Measurements from ENCODE around the gene EPHB1. TPM values are rescaled to one million over a fixed set of nuclear protein-coding genes. Genes with fewer than 3 reads are reported as not detected.

EPHB1 gene
- total RNA-seq, 2 experiments from 2014 or later = 0.32 TPM; not detected in 1

DNA sequence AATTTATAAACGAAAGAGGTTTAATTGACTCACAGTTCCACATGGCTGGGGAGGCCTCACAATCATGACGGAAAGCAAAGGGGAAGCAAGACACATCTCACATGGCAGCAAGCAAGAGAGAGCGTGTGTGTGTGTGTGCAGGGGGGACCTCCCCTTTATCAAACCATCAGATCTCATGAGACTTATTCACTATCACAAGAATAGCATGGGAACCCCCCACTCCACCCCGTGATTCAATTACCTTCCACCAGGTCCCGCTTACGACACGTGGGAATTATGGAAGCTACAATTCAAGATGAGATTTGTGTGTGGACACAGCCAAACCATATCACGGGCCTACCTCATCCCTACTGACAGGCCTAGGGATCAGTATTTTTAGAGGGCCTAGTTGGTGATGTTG, 3.1 kb upstream of the EPHB1 start:
- H3K36me3 Mint-ChIP-seq (ENCODE audit: low read depth) = no peaks in the 10 kb centered on the region
- intact Hi-C loops (cut with micrococcal nuclease) = no loop called here

GRCh38 chr3:134792700-134793099, 2.4 kb upstream of the EPHB1 start:
- CTCF ChIA-PET = interaction anchor here (0.6 to 1.8 kb wide), 2 partner anchors 38 to 469 kb away, joined by 3 to 5 read pairs; no protein-coding TSS in a partner anchor

More for the DNA sequence above, 3.1 kb upstream of the EPHB1 start:
- H3K9me3 Mint-ChIP-seq = peaks cover 2% of the 10 kb centered on the region
- no peak for DNase-seq
- peaks cover 44% of the 10 kb centered on the region for H3K27me3 Mint-ChIP-seq (ENCODE audit: low read depth)
- H3K4me3 Mint-ChIP-seq = no peak overlapping the region
- CTCF ChIA-PET = interaction anchor here (0.6 to 1.8 kb wide), 4 partner anchors 11 to 712 kb away, joined by 3 to 7 read pairs (median 4); no protein-coding TSS in a partner anchor
- peaks cover 9% of the 10 kb centered on the region for H3K4me1 Mint-ChIP-seq (ENCODE audit: low read depth)
- H3K27ac Mint-ChIP-seq = no peak overlapping the region

GRCh38 chr3:134793562-134793961, 1.5 kb upstream of the EPHB1 start:
- Mint-ChIP-seq H3K27me3 (ENCODE audit: low read depth) (peaks cover 55% of the 10 kb centered on the region), H3K27ac (no peak overlapping the region), H3K9me3 (no peaks in the 10 kb centered on the region), H3K36me3 (ENCODE audit: low read depth) (no peaks in the 10 kb centered on the region), H3K4me1 (ENCODE audit: low read depth) (peaks cover 9% of the 10 kb centered on the region), H3K4me3 (no peak overlapping the region)
- CTCF ChIA-PET = interaction anchor here (0.6 to 1.5 kb wide), 3 partner anchors 10 to 200 kb away, joined by 3 to 6 read pairs (median 5); no protein-coding TSS in a partner anchor
- no peak for DNase-seq
- intact Hi-C loops (cut with micrococcal nuclease) = no loop called here

More at GRCh38 chr3:134792700-134793099, 2.4 kb upstream of the EPHB1 start:
- intact Hi-C loops (cut with micrococcal nuclease) = no loop called here
- Mint-ChIP-seq H3K36me3 (ENCODE audit: low read depth) (no peaks in the 10 kb centered on the region), H3K27ac (no peak overlapping the region), H3K27me3 (ENCODE audit: low read depth) (peaks cover 50% of the 10 kb centered on the region), H3K4me1 (ENCODE audit: low read depth) (peaks cover 9% of the 10 kb centered on the region), H3K4me3 (no peak overlapping the region), H3K9me3 (no peaks in the 10 kb centered on the region)
- no peak for DNase-seq

- Mint-ChIP-seq H3K27ac (no peak overlapping the region), H3K27me3 (ENCODE audit: low read depth) (peaks cover 51% of the 10 kb centered on the region), H3K4me3 (no peak overlapping the region), H3K36me3 (ENCODE audit: low read depth) (no peaks in the 10 kb centered on the region), H3K4me1 (ENCODE audit: low read depth) (peaks cover 9% of the 10 kb centered on the region), H3K9me3 (no peaks in the 10 kb centered on the region)
- intact Hi-C loops (cut with micrococcal nuclease) = loop anchor here (2.0 kb wide), 1 partner anchor 708 kb away; no protein-coding TSS in a partner anchor
- CTCF ChIA-PET = interaction anchor here (0.5 to 2.1 kb wide), 11 partner anchors 15 to 948 kb away, joined by 3 to 7 read pairs (median 3); no protein-coding TSS in a partner anchor
- no peak for DNase-seq
Observed at GRCh38 chr3:134794323-134794722, 737 bp upstream of the EPHB1 start.

GRCh38 chr3:134795746-134796280, 753 bp downstream of the EPHB1 start:
- DNase-seq = no peak
- no peak overlapping the region for H3K4me3 Mint-ChIP-seq
- H3K27ac Mint-ChIP-seq = no peak overlapping the region
- H3K36me3 Mint-ChIP-seq (ENCODE audit: low read depth) = no peaks in the 10 kb centered on the region
- H3K4me1 Mint-ChIP-seq (ENCODE audit: low read depth) = peaks cover 9% of the 10 kb centered on the region
- H3K9me3 Mint-ChIP-seq = no peaks in the 10 kb centered on the region
- intact Hi-C loops (cut with micrococcal nuclease) = loop anchor here (1.0 to 2.0 kb wide), 5 partner anchors 42 to 1246 kb away; no protein-coding TSS in a partner anchor
- CTCF ChIA-PET = interaction anchor here (0.7 to 2.1 kb wide), 3 partner anchors 39 to 562 kb away, joined by 3 to 7 read pairs (median 4); no protein-coding TSS in a partner anchor
- H3K27me3 Mint-ChIP-seq (ENCODE audit: low read depth) = peaks cover 47% of the 10 kb centered on the region

GRCh38 chr3:134796281-134797056, 1.4 kb downstream of the EPHB1 start:
- CTCF ChIA-PET = interaction anchor here (0.7 to 2.1 kb wide), 3 partner anchors 40 to 562 kb away, joined by 3 to 7 read pairs (median 4); no protein-coding TSS in a partner anchor
- no peaks in the 10 kb centered on the region for H3K36me3 Mint-ChIP-seq (ENCODE audit: low read depth)
- peaks cover 47% of the 10 kb centered on the region for H3K27me3 Mint-ChIP-seq (ENCODE audit: low read depth)
- intact Hi-C loops (cut with micrococcal nuclease) = no loop called here
- H3K27ac Mint-ChIP-seq = no peak overlapping the region
- H3K4me1 Mint-ChIP-seq (ENCODE audit: low read depth) = peaks cover 9% of the 10 kb centered on the region
- no peaks in the 10 kb centered on the region for H3K9me3 Mint-ChIP-seq
- no peak overlapping the region for H3K4me3 Mint-ChIP-seq
- DNase-seq = no peak

DNA sequence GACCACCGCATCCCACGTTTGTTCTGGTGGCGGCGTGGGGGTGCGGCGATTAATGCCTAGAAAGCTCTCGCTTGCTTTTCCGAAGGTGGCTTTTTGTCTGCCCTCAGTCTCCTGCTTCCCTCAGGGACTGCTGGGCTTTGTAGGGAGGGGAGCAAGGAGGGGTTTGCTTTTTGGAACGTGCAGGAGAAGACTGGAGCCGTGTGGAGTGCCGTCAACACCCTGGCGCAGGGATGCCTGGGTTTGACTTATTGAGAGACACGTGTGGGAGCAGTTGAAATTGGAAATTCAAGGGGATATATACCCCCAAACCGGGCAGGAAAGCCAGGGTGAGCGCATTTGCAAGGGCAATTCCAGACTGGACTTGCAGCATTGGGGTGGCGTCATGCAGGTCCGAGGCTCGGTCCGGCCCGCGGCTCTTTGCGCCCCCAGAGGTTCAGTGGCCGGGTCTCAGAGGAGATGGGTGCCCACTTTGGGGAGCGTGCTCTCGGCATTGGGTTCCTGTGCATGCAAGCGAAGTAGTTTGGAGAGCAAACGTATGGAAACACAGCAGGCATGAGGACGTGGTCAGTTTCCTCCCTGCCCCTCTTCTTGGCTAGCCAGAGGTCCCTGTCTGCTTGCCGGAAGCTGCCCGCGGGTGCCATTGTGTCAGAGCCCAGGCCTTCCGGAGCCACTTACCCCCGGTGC, 2.1 kb downstream of the EPHB1 start:
- no peaks in the 10 kb centered on the region for H3K9me3 Mint-ChIP-seq
- no peak for DNase-seq
- CTCF ChIA-PET = no interaction called here
- intact Hi-C loops (cut with micrococcal nuclease) = no loop called here
- peaks cover 9% of the 10 kb centered on the region for H3K4me1 Mint-ChIP-seq (ENCODE audit: low read depth)
- H3K36me3 Mint-ChIP-seq (ENCODE audit: low read depth) = no peaks in the 10 kb centered on the region
- no peak overlapping the region for H3K27ac Mint-ChIP-seq
- peaks cover 45% of the 10 kb centered on the region for H3K27me3 Mint-ChIP-seq (ENCODE audit: low read depth)
- no peak overlapping the region for H3K4me3 Mint-ChIP-seq

- H3K9me3 Mint-ChIP-seq = no peaks in the 10 kb centered on the region
- peaks cover 15% of the 10 kb centered on the region for H3K4me1 Mint-ChIP-seq (ENCODE audit: low read depth)
- peaks cover 43% of the 10 kb centered on the region for H3K27me3 Mint-ChIP-seq (ENCODE audit: low read depth)
- H3K4me3 Mint-ChIP-seq = no peak overlapping the region
- CTCF ChIA-PET = no interaction called here
- H3K36me3 Mint-ChIP-seq (ENCODE audit: low read depth) = no peaks in the 10 kb centered on the region
- intact Hi-C loops (cut with micrococcal nuclease) = no loop called here
- DNase-seq = no peak
- no peak overlapping the region for H3K27ac Mint-ChIP-seq
Observed at GRCh38 chr3:134797741-134798451, 2.8 kb downstream of the EPHB1 start.

DNA sequence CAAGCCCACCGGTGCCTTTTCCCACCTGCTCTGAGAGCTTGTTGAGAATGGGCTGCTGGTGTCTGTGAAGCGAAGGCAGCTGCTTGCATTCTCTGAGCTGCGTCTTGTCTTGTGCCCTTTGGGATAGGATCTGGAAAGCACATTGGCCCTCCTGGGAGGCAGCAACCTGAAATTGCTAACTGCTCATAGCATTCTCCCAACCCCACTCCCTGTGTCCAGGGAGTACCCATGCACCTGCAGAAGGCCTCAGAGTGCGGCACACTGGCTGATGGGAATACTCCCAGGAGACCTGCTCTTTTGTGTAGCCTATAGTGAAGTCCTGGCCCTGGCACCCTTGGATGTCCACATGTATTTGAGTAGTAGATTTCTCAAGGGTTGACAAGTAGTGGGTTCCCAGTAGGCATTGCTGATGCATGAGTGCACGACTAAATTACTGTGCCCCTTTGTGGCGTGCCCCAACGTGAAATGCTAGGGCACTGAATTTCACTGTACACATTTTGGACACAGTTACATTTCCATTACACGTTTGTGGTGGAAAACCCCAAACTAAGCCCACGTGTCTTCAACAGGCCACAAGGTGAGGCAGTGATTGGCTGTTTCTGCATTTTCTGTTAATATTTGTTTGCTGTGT, 3.7 kb downstream of the EPHB1 start:
- H3K36me3 Mint-ChIP-seq (ENCODE audit: low read depth) = no peaks in the 10 kb centered on the region
- H3K27ac Mint-ChIP-seq = no peak overlapping the region
- no peak for DNase-seq
- H3K4me3 Mint-ChIP-seq = no peak overlapping the region
- intact Hi-C loops (cut with micrococcal nuclease) = no loop called here
- no peaks in the 10 kb centered on the region for H3K9me3 Mint-ChIP-seq
- CTCF ChIA-PET = no interaction called here
- peaks cover 34% of the 10 kb centered on the region for H3K27me3 Mint-ChIP-seq (ENCODE audit: low read depth)
- H3K4me1 Mint-ChIP-seq (ENCODE audit: low read depth) = peaks cover 20% of the 10 kb centered on the region

GRCh38 chr3:134799393-134799792, 4.3 kb downstream of the EPHB1 start:
- Mint-ChIP-seq H3K4me3 (no peak overlapping the region), H3K36me3 (ENCODE audit: low read depth) (no peaks in the 10 kb centered on the region), H3K27me3 (ENCODE audit: low read depth) (peaks cover 32% of the 10 kb centered on the region), H3K27ac (no peak overlapping the region), H3K9me3 (no peaks in the 10 kb centered on the region), H3K4me1 (ENCODE audit: low read depth) (peaks cover 20% of the 10 kb centered on the region)
- CTCF ChIA-PET = no interaction called here
- intact Hi-C loops (cut with micrococcal nuclease) = no loop called here
- DNase-seq = no peak

- H3K4me1 Mint-ChIP-seq (ENCODE audit: low read depth) = peaks cover 11% of the 10 kb centered on the region
- no peaks in the 10 kb centered on the region for H3K36me3 Mint-ChIP-seq (ENCODE audit: low read depth)
- CTCF ChIA-PET = no interaction called here
- no peak overlapping the region for H3K27ac Mint-ChIP-seq
- H3K27me3 Mint-ChIP-seq (ENCODE audit: low read depth) = peaks cover 31% of the 10 kb centered on the region
- H3K4me3 Mint-ChIP-seq = no peak overlapping the region
- DNase-seq = no peak
- intact Hi-C loops (cut with micrococcal nuclease) = no loop called here
- no peaks in the 10 kb centered on the region for H3K9me3 Mint-ChIP-seq
Observed at GRCh38 chr3:134801204-134801958, 6.3 kb downstream of the EPHB1 start.

Measured in activated naive CD4-positive, alpha-beta T cell treated with anti-CD3 and anti-CD28 coated beads for 36 hours (primary cell).